Calu3 (cell line): ENCODE results near the gene EYS. TPM values are rescaled to one million over a fixed set of nuclear protein-coding genes. Genes with fewer than 3 reads are reported as not detected.
A peak's percentile ranks its signal among the peaks of the same experiment; 100 is the strongest.
"Not testable (repeated sequence)": the region's sequence is repeated elsewhere in the genome, so short reads cannot be mapped to it uniquely, and the experiment has no call there.

ENCODE experiments used
- BruUV-seq: library from RNA; stranded (reverse); fragments of 400-500 nt; replicated peaks from 2 replicates; lab custom pipeline; 2021; lab: Mats Ljungman, UMichigan
- CTCF ChIA-PET: fragments of 300-600 bp; sonication (Branson Sonifier 250); formaldehyde crosslinking; loops from one replicate; lab custom pipeline; 2022; ENCODE audit warnings: antibody characterized with exemption; lab: Charles Lee
- DNase-seq: peaks from one replicate; pipeline ENCODE4 v3.0.0; 2022
- H3K27ac Mint-ChIP-seq: one replicate; pipeline ENCODE4 v1.8.0; 2022; ENCODE audit warnings: mixed read lengths; ENCODE audit not compliant: unreplicated experiment
- H3K27me3 Mint-ChIP-seq: one replicate; pipeline ENCODE4 v1.8.0; 2022; ENCODE audit warnings: mixed read lengths; ENCODE audit not compliant: unreplicated experiment
- H3K36me3 Mint-ChIP-seq: one replicate; pipeline ENCODE4 v1.8.0; 2022; ENCODE audit warnings: mild to moderate bottlenecking, moderate library complexity, mixed read lengths; ENCODE audit not compliant: insufficient read depth, unreplicated experiment
- H3K4me1 Mint-ChIP-seq: one replicate; pipeline ENCODE4 v1.8.0; 2022; ENCODE audit warnings: mild to moderate bottlenecking, low read depth, mixed read lengths; ENCODE audit not compliant: unreplicated experiment
- H3K4me3 Mint-ChIP-seq: one replicate; pipeline ENCODE4 v1.8.0; 2022; ENCODE audit warnings: mild to moderate bottlenecking, low read depth, moderate library complexity, mixed read lengths; ENCODE audit not compliant: unreplicated experiment
- H3K9me3 Mint-ChIP-seq: one replicate; pipeline ENCODE4 v1.8.0; 2022; ENCODE audit warnings: low read depth, mixed read lengths; ENCODE audit not compliant: unreplicated experiment
- CTCF ChIP-seq: fragments of 200-600 bp; IDR thresholded peaks from one replicate; pipeline ENCODE4 v1.8.0; 2022; ENCODE audit warnings: antibody characterized with exemption; ENCODE audit not compliant: unreplicated experiment
- intact Hi-C: fragments of 100-400 bp; cut with micrococcal nuclease; formaldehyde crosslinking; loops from one replicate; pipeline ENCODE4 v1.10.0; 2022; ENCODE audit not compliant: unreplicated experiment
- total RNA-seq: library from RNA; stranded (reverse); gene quantifications from 2 replicates; pipeline ENCODE4 v1.2.3, GENCODE V29; 2022

EYS gene
- total RNA-seq, 1 experiment from 2014 or later = not detected

- peak; percentile 5 for DNase-seq
- H3K9me3 Mint-ChIP-seq = peaks cover 6% of the 10 kb centered on the region
- no TSS peak for BruUV-seq
- peak overlapping the region; percentile 10 for H3K27ac Mint-ChIP-seq
- H3K4me3 Mint-ChIP-seq = no peak overlapping the region
- peaks cover 42% of the 10 kb centered on the region for H3K4me1 Mint-ChIP-seq
- intact Hi-C loops = no loop called here
- CTCF ChIA-PET = interaction anchor here (1.8 kb wide), 1 partner anchor 389 kb away, joined by 5 read pairs; no protein-coding TSS in a partner anchor
- H3K27me3 Mint-ChIP-seq = no peaks in the 10 kb centered on the region
- no peak for TF ChIP-seq CTCF
- peaks cover 6% of the 10 kb centered on the region for H3K36me3 Mint-ChIP-seq
Measured at GRCh38 chr6:63742060-63742459, 1965.0 kb downstream of the EYS start.

- no peak overlapping the region for H3K27ac Mint-ChIP-seq
- TF ChIP-seq CTCF = no peak
- intact Hi-C loops = no loop called here
- peaks cover 4% of the 10 kb centered on the region for H3K9me3 Mint-ChIP-seq
- H3K27me3 Mint-ChIP-seq = no peaks in the 10 kb centered on the region
- peak overlapping the region; percentile 7 for H3K4me3 Mint-ChIP-seq
- peak; percentile 10 for DNase-seq
- no TSS peak for BruUV-seq
- CTCF ChIA-PET = interaction anchor here (0.5 to 1.8 kb wide), 2 partner anchors 20 to 388 kb away, joined by 4 to 5 read pairs; no protein-coding TSS in a partner anchor
- H3K36me3 Mint-ChIP-seq = peaks cover 6% of the 10 kb centered on the region
- peaks cover 43% of the 10 kb centered on the region for H3K4me1 Mint-ChIP-seq
Measured at GRCh38 chr6:63740709-63741108, 1966.3 kb downstream of the EYS start.

- CTCF ChIA-PET = interaction anchor here (0.6 to 1.6 kb wide), 4 partner anchors 12 to 387 kb away, joined by 3 to 5 read pairs (median 4); no protein-coding TSS in a partner anchor
- intact Hi-C loops = no loop called here
- DNase-seq = peak; percentile 21
- H3K36me3 Mint-ChIP-seq = peaks cover 6% of the 10 kb centered on the region
- H3K4me1 Mint-ChIP-seq = peaks cover 58% of the 10 kb centered on the region
- H3K9me3 Mint-ChIP-seq = peaks cover 6% of the 10 kb centered on the region
- H3K27me3 Mint-ChIP-seq = no peaks in the 10 kb centered on the region
- H3K27ac Mint-ChIP-seq = no peak overlapping the region
- BruUV-seq = no TSS peak
- H3K4me3 Mint-ChIP-seq = no peak overlapping the region
- no peak for TF ChIP-seq CTCF
Measured at GRCh38 chr6:63739094-63739687, 1967.8 kb downstream of the EYS start.

- CTCF ChIA-PET = interaction anchor here (1.0 kb wide), 1 partner anchor 64 kb away, joined by 4 read pairs; no protein-coding TSS in a partner anchor
- H3K27ac Mint-ChIP-seq, H3K36me3 Mint-ChIP-seq, H3K27me3 Mint-ChIP-seq, BruUV-seq, H3K9me3 Mint-ChIP-seq, H3K4me3 Mint-ChIP-seq, DNase-seq, intact Hi-C loops: not testable (repeated sequence)
- peaks cover 67% of the 10 kb centered on the region for H3K4me1 Mint-ChIP-seq
Measured at GRCh38 chr6:63738190-63738589, 1968.8 kb downstream of the EYS start.

- Mint-ChIP-seq H3K4me3 (no peak overlapping the region), H3K27me3 (no peaks in the 10 kb centered on the region), H3K36me3 (peaks cover under 1% of the 10 kb centered on the region), H3K27ac (no peak overlapping the region), H3K4me1 (peaks cover 54% of the 10 kb centered on the region), H3K9me3 (peaks cover 4% of the 10 kb centered on the region)
- intact Hi-C loops = no loop called here
- CTCF ChIA-PET = interaction anchor here (1.1 kb wide), 1 partner anchor 383 kb away, joined by 4 read pairs; no protein-coding TSS in a partner anchor
- no peak for DNase-seq
- no TSS peak for BruUV-seq
- no peak for TF ChIP-seq CTCF
Measured at GRCh38 chr6:63734923-63735322, 1972.1 kb downstream of the EYS start.
